GM12892 (cell line): ENCODE results near the gene ANKRD39.

Experiments used
- POLR2A ChIP-seq: IDR thresholded peaks from 2 replicates; pipeline ENCODE4 v1.6.1; 2011; ENCODE audit warnings: low read depth, low read length, control low read depth
- POLR2AphosphoS5 ChIP-seq: IDR thresholded peaks from 2 replicates; pipeline ENCODE4 v1.6.1; 2011; ENCODE audit warnings: low read depth, low read length, control low read depth

DNA sequence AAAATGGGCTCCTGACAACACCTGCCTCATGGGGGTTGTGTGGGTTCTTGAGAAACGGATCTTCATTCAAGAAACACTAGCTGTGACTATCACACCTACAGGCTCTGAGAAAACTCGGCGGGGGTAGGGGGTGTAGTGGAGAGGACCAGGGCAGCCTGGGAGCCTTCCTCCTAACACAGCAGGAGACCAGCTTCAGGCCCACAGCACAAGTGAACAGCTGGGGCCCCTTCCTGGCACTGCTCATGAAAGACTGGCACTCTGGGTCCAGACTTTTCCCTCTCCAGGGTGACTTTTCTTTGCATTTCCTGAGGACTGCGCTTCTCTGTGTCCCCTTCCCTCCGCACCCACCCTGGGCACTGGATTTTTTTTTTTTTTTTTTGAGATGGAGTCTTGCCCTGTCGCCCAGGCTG is 19.2 kb upstream of the ANKRD39 start:
- no peak for TF ChIP-seq POLR2AphosphoS5
- no peak for TF ChIP-seq POLR2A
